ENCODE data around the gene TPBG. TPM values are rescaled to one million over a fixed set of nuclear protein-coding genes. Genes with fewer than 3 reads are reported as not detected.

Gene TPBG
- total RNA-seq, 1 experiment from 2014 or later, result 46.5 TPM

GRCh38 chr6:82353848-82354247 is 9.8 kb upstream of the TPBG start:
- DNase-seq, result no peak
- BruUV-seq (replicated peaks), result no TSS peak
- H3K4me3 Mint-ChIP-seq (ENCODE audit: low read depth, unreplicated experiment), result no peak overlapping the region
- no peaks in the 10 kb centered on the region for H3K9me3 Mint-ChIP-seq (ENCODE audit: low read depth, unreplicated experiment)
- CTCF ChIA-PET, result no interaction called here
- no peak for TF ChIP-seq CTCF (IDR thresholded peaks at IDR 0.05; ENCODE audit: unreplicated experiment)
- no peaks in the 10 kb centered on the region for H3K36me3 Mint-ChIP-seq (ENCODE audit: insufficient read depth, unreplicated experiment)
- intact Hi-C loops (cut with micrococcal nuclease; ENCODE audit: unreplicated experiment), result no loop called here
- H3K27ac Mint-ChIP-seq (ENCODE audit: unreplicated experiment), result no peak overlapping the region
- H3K27me3 Mint-ChIP-seq (ENCODE audit: unreplicated experiment), result no peaks in the 10 kb centered on the region
- H3K4me1 Mint-ChIP-seq (ENCODE audit: low read depth, unreplicated experiment), result no peaks in the 10 kb centered on the region

- peaks cover 31% of the 10 kb centered on the region for H3K36me3 Mint-ChIP-seq (ENCODE audit: insufficient read depth, unreplicated experiment)
- DNase-seq, result no peak
- CTCF ChIA-PET, result no interaction called here
- peaks cover 9% of the 10 kb centered on the region for H3K4me1 Mint-ChIP-seq (ENCODE audit: low read depth, unreplicated experiment)
- no peaks in the 10 kb centered on the region for H3K9me3 Mint-ChIP-seq (ENCODE audit: low read depth, unreplicated experiment)
- TF ChIP-seq CTCF (IDR thresholded peaks at IDR 0.05; ENCODE audit: unreplicated experiment), result no peak
- BruUV-seq (replicated peaks), result no TSS peak
- no peaks in the 10 kb centered on the region for H3K27me3 Mint-ChIP-seq (ENCODE audit: unreplicated experiment)
- H3K4me3 Mint-ChIP-seq (ENCODE audit: low read depth, unreplicated experiment), result no peak overlapping the region
- no peak overlapping the region for H3K27ac Mint-ChIP-seq (ENCODE audit: unreplicated experiment)
- intact Hi-C loops (cut with micrococcal nuclease; ENCODE audit: unreplicated experiment), result loop anchor here (5.0 to 10.0 kb wide), 3 partner anchors 88 to 697 kb away; no protein-coding TSS in a partner anchor
Observed at GRCh38 chr6:82360552-82360951, 3.1 kb upstream of the TPBG start.

GRCh38 chr6:82361631-82362030 is 2.0 kb upstream of the TPBG start:
- Mint-ChIP-seq H3K27ac (ENCODE audit: unreplicated experiment) (no peak overlapping the region), H3K27me3 (ENCODE audit: unreplicated experiment) (no peaks in the 10 kb centered on the region), H3K4me1 (ENCODE audit: low read depth, unreplicated experiment) (peaks cover 9% of the 10 kb centered on the region), H3K4me3 (ENCODE audit: low read depth, unreplicated experiment) (no peak overlapping the region), H3K36me3 (ENCODE audit: insufficient read depth, unreplicated experiment) (peaks cover 36% of the 10 kb centered on the region), H3K9me3 (ENCODE audit: low read depth, unreplicated experiment) (no peaks in the 10 kb centered on the region)
- no TSS peak for BruUV-seq (replicated peaks)
- no peak for DNase-seq
- no peak for TF ChIP-seq CTCF (IDR thresholded peaks at IDR 0.05; ENCODE audit: unreplicated experiment)
- CTCF ChIA-PET, result no interaction called here
- intact Hi-C loops (cut with micrococcal nuclease; ENCODE audit: unreplicated experiment), result loop anchor here (5.0 to 10.0 kb wide), 3 partner anchors 89 to 696 kb away; no protein-coding TSS in a partner anchor

GRCh38 chr6:82362144-82362543 is 1.5 kb upstream of the TPBG start:
- Mint-ChIP-seq H3K4me1 (ENCODE audit: low read depth, unreplicated experiment) (peaks cover 9% of the 10 kb centered on the region), H3K27ac (ENCODE audit: unreplicated experiment) (no peak overlapping the region), H3K27me3 (ENCODE audit: unreplicated experiment) (no peaks in the 10 kb centered on the region), H3K4me3 (ENCODE audit: low read depth, unreplicated experiment) (no peak overlapping the region), H3K36me3 (ENCODE audit: insufficient read depth, unreplicated experiment) (peaks cover 36% of the 10 kb centered on the region), H3K9me3 (ENCODE audit: low read depth, unreplicated experiment) (no peaks in the 10 kb centered on the region)
- CTCF ChIA-PET, result no interaction called here
- BruUV-seq (replicated peaks), result no TSS peak
- DNase-seq, result no peak
- intact Hi-C loops (cut with micrococcal nuclease; ENCODE audit: unreplicated experiment), result loop anchor here (5.0 to 10.0 kb wide), 3 partner anchors 90 to 695 kb away; no protein-coding TSS in a partner anchor
- TF ChIP-seq CTCF (IDR thresholded peaks at IDR 0.05; ENCODE audit: unreplicated experiment), result no peak
